GM18951 (cell line): ENCODE results near the gene FAM81A.

Source experiments
- POLR2A ChIP-seq: IDR thresholded peaks from 4 replicates; pipeline ENCODE4 v1.6.1; 2011; ENCODE audit warnings: mild to moderate bottlenecking; ENCODE audit not compliant: insufficient read length, insufficient read depth; ENCODE audit errors: extremely low read depth
- in situ Hi-C: fragments of 300-500 bp; cut with MboI; formaldehyde crosslinking; loops from one replicate; pipeline ENCODE4 v1.12.0; 2022; ENCODE audit warnings: low sequenced_read_pairs, mixed read lengths, inconsistent platforms; ENCODE audit not compliant: unreplicated experiment

Gene FAM81A

GRCh38 chr15:59484399-59484798 lies 46.4 kb downstream of the FAM81A start:
- no peak for TF ChIP-seq POLR2A
- in situ Hi-C loops, result loop anchor here (25.0 kb wide), 1 partner anchor 322 kb away; no protein-coding TSS in a partner anchor

- no peak for TF ChIP-seq POLR2A
- in situ Hi-C loops, result loop anchor here (25.0 kb wide), 1 partner anchor 323 kb away; no protein-coding TSS in a partner anchor
Observed at GRCh38 chr15:59485036-59485435, 47.0 kb downstream of the FAM81A start.

- in situ Hi-C loops, result loop anchor here (25.0 kb wide), 1 partner anchor 327 kb away; no protein-coding TSS in a partner anchor
Observed at GRCh38 chr15:59489485-59489884, 51.5 kb downstream of the FAM81A start.

- no peak for TF ChIP-seq POLR2A
Observed at GRCh38 chr15:59491062-59491461, 53.1 kb downstream of the FAM81A start.

GRCh38 chr15:59492389-59493377 lies 54.7 kb downstream of the FAM81A start:
- no peak for TF ChIP-seq POLR2A
- in situ Hi-C loops, result loop anchor here (10.0 to 25.0 kb wide), 2 partner anchors 330 to 508 kb away; partner anchors contain the start of gene RNF111

More at GRCh38 chr15:59491062-59491461, 53.1 kb downstream of the FAM81A start:
- in situ Hi-C loops, result loop anchor here (10.0 to 25.0 kb wide), 2 partner anchors 329 to 506 kb away; partner anchors contain the start of gene RNF111

GRCh38 chr15:59501597-59501996 lies 63.6 kb downstream of the FAM81A start:
- in situ Hi-C loops, result loop anchor here (25.0 kb wide), 1 partner anchor 1264 kb away; no protein-coding TSS in a partner anchor
- no peak for TF ChIP-seq POLR2A

- no peak for TF ChIP-seq POLR2A
Observed at GRCh38 chr15:59515190-59515589, 77.2 kb downstream of the FAM81A start.

GRCh38 chr15:59516655-59517461 lies 78.9 kb downstream of the FAM81A start:
- in situ Hi-C loops, result loop anchor here (25.0 kb wide), 1 partner anchor 1280 kb away; no protein-coding TSS in a partner anchor
- no peak for TF ChIP-seq POLR2A

More at GRCh38 chr15:59515190-59515589, 77.2 kb downstream of the FAM81A start:
- in situ Hi-C loops, result loop anchor here (25.0 kb wide), 1 partner anchor 1278 kb away; no protein-coding TSS in a partner anchor

GRCh38 chr15:59519329-59519728 lies 81.3 kb downstream of the FAM81A start:
- TF ChIP-seq POLR2A, result no peak
- in situ Hi-C loops, result loop anchor here (25.0 kb wide), 1 partner anchor 1282 kb away; no protein-coding TSS in a partner anchor

- no peak for TF ChIP-seq POLR2A
- in situ Hi-C loops, result loop anchor here (25.0 kb wide), 1 partner anchor 1284 kb away; no protein-coding TSS in a partner anchor
Observed at GRCh38 chr15:59521443-59521842, 83.5 kb downstream of the FAM81A start.

GRCh38 chr15:59522988-59523461 lies 85.0 kb downstream of the FAM81A start:
- in situ Hi-C loops, result loop anchor here (25.0 kb wide), 1 partner anchor 1286 kb away; no protein-coding TSS in a partner anchor
- no peak for TF ChIP-seq POLR2A

- no peak for TF ChIP-seq POLR2A
- in situ Hi-C loops, result loop anchor here (25.0 kb wide), 1 partner anchor 1286 kb away; no protein-coding TSS in a partner anchor
Observed at GRCh38 chr15:59523702-59524101, 85.7 kb downstream of the FAM81A start.
